H1 (cell line): Measurements from ENCODE around the gene CCDC80.

Source experiments
- ATF2 ChIP-seq: IDR thresholded peaks from 2 replicates; pipeline ENCODE4 v1.6.1; 2012; ENCODE audit warnings: low read length, inconsistent platforms
- CTCF ChIP-seq, 3 experiments: IDR thresholded peaks; 1 replicate in 2 of 3; 2 replicates in 1 of 3; pipeline versions ENCODE4 v1.5.1 to v1.6.1; 2011; ENCODE audit warnings: low read length in 3 of 3, mild to moderate bottlenecking in 3 of 3, inconsistent platforms in 2 of 3, low read depth in 1 of 3, moderate library complexity in 1 of 3; ENCODE audit not compliant: insufficient read depth in 1 of 3; ENCODE audit errors: control extremely low read depth in 1 of 3
- EZH2 ChIP-seq: fragments of 200-600 bp; sonication (generic); IDR thresholded peaks from 2 replicates; pipeline ENCODE4 v1.7.1; 2012; ENCODE audit warnings: low read depth, mild to moderate bottlenecking, moderate library complexity, low read length, inconsistent platforms; ENCODE audit not compliant: severe bottlenecking
- JUND ChIP-seq: IDR thresholded peaks from 2 replicates; pipeline ENCODE4 v1.6.1; 2011; ENCODE audit warnings: mild to moderate bottlenecking, improper control_type of control experiment, low read length
- NRF1 ChIP-seq: IDR thresholded peaks from 2 replicates; pipeline ENCODE4 v1.6.1; 2011; ENCODE audit warnings: mild to moderate bottlenecking, low read depth, low read length, improper control_type of control experiment
- POLR2A ChIP-seq, 2 experiments: IDR thresholded peaks; 1 replicate in 1 of 2; 2 replicates in 1 of 2; pipeline ENCODE4 v1.6.1; 2011; ENCODE audit warnings: low read depth in 2 of 2, low read length in 2 of 2, mild to moderate bottlenecking in 2 of 2; ENCODE audit errors: control extremely low read depth in 1 of 2
- POLR2AphosphoS5 ChIP-seq: IDR thresholded peaks from 2 replicates; pipeline ENCODE4 v1.6.1; 2011; ENCODE audit warnings: low read depth, low read length
- RBBP5 ChIP-seq: IDR thresholded peaks from 2 replicates; pipeline ENCODE4 v1.7.1; 2012; ENCODE audit warnings: low read depth, mild to moderate bottlenecking, inconsistent platforms, low read length, moderate library complexity, borderline replicate concordance
- RXRA ChIP-seq: IDR thresholded peaks from 2 replicates; pipeline ENCODE4 v1.6.1; 2011; ENCODE audit warnings: low read depth, mild to moderate bottlenecking, low read length, moderate library complexity; ENCODE audit not compliant: insufficient read depth
- TEAD4 ChIP-seq: IDR thresholded peaks from 2 replicates; pipeline ENCODE4 v1.6.1; 2012; ENCODE audit warnings: low read depth, low read length, inconsistent platforms, mixed read lengths
- ZNF274 ChIP-seq: IDR thresholded peaks from 2 replicates; pipeline ENCODE4 v1.7.0; 2012; ENCODE audit warnings: low read length, borderline replicate concordance; ENCODE audit errors: extremely low read depth

- no peak for TF ChIP-seq EZH2
- TF ChIP-seq TEAD4 = no peak
- no peak for TF ChIP-seq POLR2AphosphoS5
- TF ChIP-seq NRF1 = no peak
- TF ChIP-seq ATF2 = no peak
- TF ChIP-seq CTCF (IDR thresholded peaks at IDR 0.05; ENCODE audit: control extremely low read depth in 1 of 3, insufficient read depth in 1 of 3, low read depth in 1 of 3, low read length in 3 of 3) = no peak
- TF ChIP-seq RBBP5 = no peak
- TF ChIP-seq ZNF274 = no peak
- no peak for TF ChIP-seq JUND
- TF ChIP-seq RXRA = no peak
- TF ChIP-seq POLR2A (IDR thresholded peaks at IDR 0.05; ENCODE audit: control extremely low read depth in 1 of 2, low read depth in 2 of 2, low read length in 2 of 2) = no peak
Measured at GRCh38 chr3:112623213-112623612, 17.7 kb downstream of the CCDC80 start.
